GM12873 (cell line): ENCODE measurements around the gene PDLIM3.

Experiments used
- TF ChIP-seq, protein P1 (sequence below): IDR thresholded peaks from 2 replicates; pipeline ENCODE4 v1.5.1; 2012; ENCODE audit warnings: low read depth, mild to moderate bottlenecking, moderate library complexity, low read length, control low read depth; ENCODE audit not compliant: insufficient read depth; ENCODE audit errors: missing control alignments

PDLIM3 gene

DNA sequence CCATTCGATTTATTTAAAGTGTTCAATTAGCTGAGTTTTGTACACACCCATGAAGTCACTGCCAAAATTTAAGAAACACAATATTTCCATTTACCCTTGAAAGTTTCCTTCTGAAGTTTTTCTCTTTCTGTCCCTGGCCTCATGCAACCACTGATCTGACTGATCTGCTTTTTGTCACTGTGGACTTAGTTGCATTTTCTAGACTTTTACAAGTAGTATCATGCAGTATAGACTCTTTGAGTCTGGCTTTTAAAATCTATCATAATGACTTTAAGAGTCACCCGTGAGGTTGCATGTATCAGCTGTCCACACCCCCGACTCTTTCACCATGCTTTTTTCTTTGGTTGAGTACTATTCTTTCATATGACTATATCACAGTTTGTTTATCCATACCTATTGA, 29.0 kb upstream of the PDLIM3 start:
- TF ChIP-seq, protein P1, sequence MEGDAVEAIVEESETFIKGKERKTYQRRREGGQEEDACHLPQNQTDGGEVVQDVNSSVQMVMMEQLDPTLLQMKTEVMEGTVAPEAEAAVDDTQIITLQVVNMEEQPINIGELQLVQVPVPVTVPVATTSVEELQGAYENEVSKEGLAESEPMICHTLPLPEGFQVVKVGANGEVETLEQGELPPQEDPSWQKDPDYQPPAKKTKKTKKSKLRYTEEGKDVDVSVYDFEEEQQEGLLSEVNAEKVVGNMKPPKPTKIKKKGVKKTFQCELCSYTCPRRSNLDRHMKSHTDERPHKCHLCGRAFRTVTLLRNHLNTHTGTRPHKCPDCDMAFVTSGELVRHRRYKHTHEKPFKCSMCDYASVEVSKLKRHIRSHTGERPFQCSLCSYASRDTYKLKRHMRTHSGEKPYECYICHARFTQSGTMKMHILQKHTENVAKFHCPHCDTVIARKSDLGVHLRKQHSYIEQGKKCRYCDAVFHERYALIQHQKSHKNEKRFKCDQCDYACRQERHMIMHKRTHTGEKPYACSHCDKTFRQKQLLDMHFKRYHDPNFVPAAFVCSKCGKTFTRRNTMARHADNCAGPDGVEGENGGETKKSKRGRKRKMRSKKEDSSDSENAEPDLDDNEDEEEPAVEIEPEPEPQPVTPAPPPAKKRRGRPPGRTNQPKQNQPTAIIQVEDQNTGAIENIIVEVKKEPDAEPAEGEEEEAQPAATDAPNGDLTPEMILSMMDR = no peak

- TF ChIP-seq, protein P1 = no peak
Observed at GRCh38 chr4:185562531-185562930, 27.2 kb upstream of the PDLIM3 start.

DNA sequence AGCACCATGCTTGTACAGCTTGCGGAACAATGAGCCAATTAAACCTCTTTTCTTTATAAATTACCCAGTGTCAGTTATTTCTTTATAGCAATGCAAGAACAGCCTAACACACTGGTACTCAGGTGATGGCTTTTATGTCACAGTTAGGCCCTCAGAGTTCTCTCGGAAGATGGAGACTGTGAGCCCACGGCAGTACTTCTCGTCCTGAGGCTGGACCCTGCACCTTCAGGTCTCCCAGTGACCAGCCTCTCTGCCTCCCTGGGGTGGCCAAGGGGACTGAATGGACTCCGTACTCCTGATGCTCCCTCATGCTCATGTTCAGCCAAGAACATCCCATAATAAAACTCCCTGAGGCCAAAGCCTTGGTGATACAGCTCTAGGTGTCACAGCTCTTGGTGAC, 25.0 kb upstream of the PDLIM3 start:
- TF ChIP-seq, protein P1 = no peak

DNA sequence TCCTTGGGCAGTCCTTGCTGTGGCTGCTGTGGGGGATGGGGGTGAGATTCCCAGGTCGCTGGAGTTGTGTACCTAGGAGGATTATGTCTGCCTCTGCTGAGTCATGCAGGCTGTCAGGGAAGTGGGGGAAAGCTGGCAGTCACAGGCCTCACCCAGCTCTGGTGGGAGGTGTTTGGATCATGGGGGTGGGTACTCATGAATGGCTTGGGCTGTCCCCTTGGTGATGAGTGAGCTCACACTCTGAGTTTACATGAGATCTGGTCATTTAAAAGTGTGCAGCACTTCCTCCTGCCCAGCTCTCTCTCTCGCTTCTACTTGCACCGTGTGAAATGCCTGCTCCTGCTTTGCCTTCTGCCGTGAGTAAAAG, 24.6 kb upstream of the PDLIM3 start:
- TF ChIP-seq, protein P1 = no peak

GRCh38 chr4:185554365-185555126, 19.2 kb upstream of the PDLIM3 start:
- TF ChIP-seq, protein P1 = no peak

DNA sequence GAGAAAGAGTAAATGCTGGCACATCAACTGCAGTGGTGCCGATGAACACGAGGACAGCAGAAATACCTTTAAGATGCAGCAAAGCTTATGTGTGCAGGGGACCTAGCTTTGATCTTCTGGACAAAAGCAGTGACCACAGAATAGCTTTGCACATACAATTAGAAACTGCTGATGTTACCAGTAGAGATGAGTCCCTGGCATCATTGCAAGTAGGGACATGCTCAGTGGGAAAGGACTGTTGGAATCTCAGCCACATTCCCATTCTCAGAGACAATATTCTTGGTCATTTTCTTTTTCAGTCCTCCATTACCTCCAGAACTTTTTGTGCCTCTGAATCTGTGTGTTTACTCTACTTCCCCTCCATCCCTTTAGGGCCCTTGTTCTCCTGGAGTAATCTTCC, 16.9 kb upstream of the PDLIM3 start:
- TF ChIP-seq, protein P1 = no peak

- TF ChIP-seq, protein P1 = no peak
Observed at GRCh38 chr4:185550933-185551332, 15.6 kb upstream of the PDLIM3 start.
